Kidney (tissue), 14 donors: Measurements from ENCODE around the gene PTPN2. TPM values are rescaled to one million over a fixed set of nuclear protein-coding genes. Genes with fewer than 3 reads are reported as not detected.
A peak's percentile ranks its signal among the peaks of the same experiment; 100 is the strongest.

Experiments used
- DNase-seq, 5 donors: peaks; one replicate each; pipeline ENCODE4 v3.0.0-alpha.2; 2013 to 2020
- FAIRE-seq: peaks from 2 replicates; lab custom pipeline; 2012; peaks lifted over from hg19 to GRCh38; lab: Jason Lieb, UNC
- H3K27ac ChIP-seq, 2 donors: one replicate each; pipeline ENCODE4 v1.7.0; 2013; ENCODE audit warnings: low read depth in 2 of 2, low read length in 2 of 2, inconsistent platforms in 1 of 2
- H3K27me3 ChIP-seq: one replicate; pipeline ENCODE4 v1.7.1; 2013; ENCODE audit warnings: low read length, inconsistent platforms; ENCODE audit not compliant: control insufficient read depth, insufficient read depth
- H3K36me3 ChIP-seq, 3 donors: one replicate each; pipeline versions ENCODE4 v1.7.0 to v1.7.1; 2013; ENCODE audit warnings: low read length in 3 of 3, control low read depth in 1 of 3, inconsistent platforms in 1 of 3; ENCODE audit not compliant: insufficient read depth in 3 of 3, control insufficient read depth in 2 of 3
- H3K4me1 ChIP-seq, 3 donors: one replicate each; pipeline versions ENCODE4 v1.7.0 to v1.7.1; 2013; ENCODE audit warnings: low read length in 3 of 3, inconsistent platforms in 1 of 3, low read depth in 1 of 3; ENCODE audit not compliant: control insufficient read depth in 2 of 3, insufficient read depth in 2 of 3
- H3K4me3 ChIP-seq, 3 donors: one replicate each; pipeline versions ENCODE4 v1.7.0 to v1.8.1; 2013; ENCODE audit warnings: low read length in 3 of 3, control low read depth in 1 of 3, inconsistent platforms in 1 of 3
- H3K9ac ChIP-seq, 3 donors: one replicate each; pipeline versions ENCODE4 v1.7.0 to v1.7.1; 2013; ENCODE audit warnings: low read length in 3 of 3, control low read depth in 1 of 3, inconsistent platforms in 1 of 3
- H3K9me3 ChIP-seq, 3 donors: one replicate each; pipeline versions ENCODE4 v1.7.0 to v1.7.1; 2013; ENCODE audit warnings: low read length in 3 of 3, control low read depth in 1 of 3, inconsistent platforms in 1 of 3; ENCODE audit not compliant: control insufficient read depth in 2 of 3, insufficient read depth in 1 of 3
- intact Hi-C: fragments of 100-400 bp; cut with DNase I; formaldehyde crosslinking; loops from one replicate; pipeline ENCODE4 v1.11.1; 2022
- polyA plus RNA-seq: library from polyadenylated mRNA; stranded (reverse); fragments of 350-450 nt; fragmentation: Illumina TruSeq; extraction: RNeasy Lipid Tissue Mini Kit (QIAGEN cat#74804); gene quantifications from one replicate; pipeline ENCODE4 v1.2.3, GENCODE V29; 2014; ENCODE audit warnings: low read depth, low replicate concordance; ENCODE audit not compliant: insufficient read depth
- total RNA-seq: library from RNA; stranded (reverse); fragmentation: NEBNext Ultra II Directional; extraction: Animal tissue kit (Norgen Biotek cat#: 25700); gene quantifications from one replicate; pipeline ENCODE4 v1.2.1, GENCODE V29; 2021
- TF ChIP-seq, protein P1 (sequence below): IDR thresholded peaks from 3 replicates; pipeline ENCODE4 v1.5.1; 2012; ENCODE audit warnings: mild to moderate bottlenecking, moderate library complexity, borderline replicate concordance; ENCODE audit not compliant: insufficient read depth; ENCODE audit errors: extremely low read depth
- donor health status: control.
- donor health status: control.
- donor health status: control.
- donor health status: control.
- donor health status: control.
- donor health status: DM: yes; HTN: yes; CAD: no.
- donor health status: Normal renal cell carcinoma (clear cell type).

PTPN2 gene
- total and polyA plus RNA-seq, 2 donors from 2014 or later: 23.4 to 45.8 TPM

DNA sequence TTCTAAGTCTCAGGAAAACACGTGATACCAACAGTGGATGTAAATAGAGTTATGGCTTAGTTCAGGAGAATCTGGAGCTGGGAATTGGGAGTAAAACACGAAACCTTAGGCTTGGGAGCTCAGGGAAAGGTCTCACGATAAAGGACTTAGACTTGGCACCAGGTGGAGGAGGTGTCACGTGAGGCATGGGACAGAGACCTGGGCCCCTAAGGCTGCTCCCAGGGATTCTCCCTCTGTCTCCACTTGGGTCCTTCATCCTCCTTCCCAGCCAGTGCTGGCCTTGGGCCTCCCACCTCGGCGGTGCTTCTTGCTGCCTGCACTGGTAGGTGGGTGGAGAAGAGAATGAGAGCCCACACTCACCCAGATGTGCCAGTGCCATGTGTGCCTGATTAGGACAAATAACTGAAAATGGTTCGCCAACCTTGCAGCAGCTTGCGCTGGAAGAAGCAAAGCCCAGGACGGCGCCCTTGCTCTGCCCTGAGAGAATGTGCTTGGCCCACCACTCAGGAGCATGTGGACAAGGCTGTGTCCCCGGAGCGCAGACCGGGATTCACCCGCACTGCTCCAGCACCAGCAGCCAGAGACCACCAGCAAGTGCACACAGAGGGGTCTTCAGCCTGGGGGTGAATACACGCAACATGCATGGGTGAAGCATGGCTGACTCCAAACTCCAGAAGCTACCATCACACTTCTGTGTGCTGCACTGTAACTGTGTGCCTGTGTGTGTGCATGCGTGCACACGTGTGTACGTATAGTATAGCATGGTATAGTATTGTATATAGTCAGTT lies 133.1 kb downstream of the PTPN2 start:
- H3K9me3 ChIP-seq: no peaks in the 10 kb centered on the region
- H3K4me3 ChIP-seq: no peak overlapping the region
- intact Hi-C loops: no loop called here
- H3K27ac ChIP-seq: no peak overlapping the region
- no peaks in the 10 kb centered on the region for H3K27me3 ChIP-seq
- FAIRE-seq: no peak
- no peak overlapping the region for H3K9ac ChIP-seq
- TF ChIP-seq, protein P1, sequence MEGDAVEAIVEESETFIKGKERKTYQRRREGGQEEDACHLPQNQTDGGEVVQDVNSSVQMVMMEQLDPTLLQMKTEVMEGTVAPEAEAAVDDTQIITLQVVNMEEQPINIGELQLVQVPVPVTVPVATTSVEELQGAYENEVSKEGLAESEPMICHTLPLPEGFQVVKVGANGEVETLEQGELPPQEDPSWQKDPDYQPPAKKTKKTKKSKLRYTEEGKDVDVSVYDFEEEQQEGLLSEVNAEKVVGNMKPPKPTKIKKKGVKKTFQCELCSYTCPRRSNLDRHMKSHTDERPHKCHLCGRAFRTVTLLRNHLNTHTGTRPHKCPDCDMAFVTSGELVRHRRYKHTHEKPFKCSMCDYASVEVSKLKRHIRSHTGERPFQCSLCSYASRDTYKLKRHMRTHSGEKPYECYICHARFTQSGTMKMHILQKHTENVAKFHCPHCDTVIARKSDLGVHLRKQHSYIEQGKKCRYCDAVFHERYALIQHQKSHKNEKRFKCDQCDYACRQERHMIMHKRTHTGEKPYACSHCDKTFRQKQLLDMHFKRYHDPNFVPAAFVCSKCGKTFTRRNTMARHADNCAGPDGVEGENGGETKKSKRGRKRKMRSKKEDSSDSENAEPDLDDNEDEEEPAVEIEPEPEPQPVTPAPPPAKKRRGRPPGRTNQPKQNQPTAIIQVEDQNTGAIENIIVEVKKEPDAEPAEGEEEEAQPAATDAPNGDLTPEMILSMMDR: no peak
- peak in 1 of 5 donors; percentile 67 for DNase-seq
- H3K36me3 ChIP-seq: no peaks in the 10 kb centered on the region
- no peaks in the 10 kb centered on the region for H3K4me1 ChIP-seq

DNA sequence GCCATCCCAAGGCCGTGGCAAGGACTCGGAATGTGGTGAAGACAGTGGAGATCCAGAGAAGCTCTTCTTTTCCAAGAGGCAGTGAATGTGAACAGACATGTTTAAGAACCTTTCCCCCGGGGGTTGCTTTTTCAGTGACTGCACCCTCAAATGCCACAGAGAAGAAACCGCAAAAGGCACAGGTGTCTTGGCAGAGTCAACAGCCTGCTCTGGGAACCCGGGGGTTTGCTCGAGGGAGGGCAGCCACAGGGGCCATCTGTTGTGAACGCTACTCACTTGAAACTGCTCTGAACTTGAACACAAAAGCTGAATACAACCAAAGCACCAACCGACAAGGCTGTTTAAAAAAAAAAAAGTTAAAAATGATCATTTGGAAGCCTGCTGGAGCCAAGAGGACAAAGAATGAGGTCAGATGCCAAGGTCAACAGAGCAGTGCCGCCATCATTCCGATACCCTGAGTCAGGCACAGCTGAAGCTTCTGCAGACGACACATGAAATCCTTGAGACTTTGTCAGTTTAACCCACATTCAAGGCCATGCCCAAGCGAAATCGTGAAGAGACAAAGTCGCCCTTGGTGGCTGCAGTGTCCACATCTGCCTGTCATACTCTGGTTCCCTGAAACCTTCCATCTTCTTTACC lies 133.8 kb downstream of the PTPN2 start:
- Histone ChIP-seq H3K4me1 (no peaks in the 10 kb centered on the region), H3K27ac (no peak overlapping the region), H3K4me3 (no peak overlapping the region), H3K27me3 (no peaks in the 10 kb centered on the region), H3K9ac (no peak overlapping the region), H3K9me3 (no peaks in the 10 kb centered on the region), H3K36me3 (no peaks in the 10 kb centered on the region)
- intact Hi-C loops: no loop called here
- TF ChIP-seq, protein P1: no peak
- FAIRE-seq: no peak
- DNase-seq: no peak

GRCh38 chr18:12749121-12749520 lies 134.9 kb downstream of the PTPN2 start:
- no peak for FAIRE-seq
- Histone ChIP-seq H3K9me3 (no peaks in the 10 kb centered on the region), H3K36me3 (no peaks in the 10 kb centered on the region), H3K9ac (no peak overlapping the region), H3K4me1 (no peaks in the 10 kb centered on the region), H3K27me3 (no peaks in the 10 kb centered on the region), H3K4me3 (no peak overlapping the region), H3K27ac (no peak overlapping the region)
- intact Hi-C loops: no loop called here
- TF ChIP-seq, protein P1: no peak
- DNase-seq: no peak
